ENCODE measurements around the gene MREG. TPM values are rescaled to one million over a fixed set of nuclear protein-coding genes. Genes with fewer than 3 reads are reported as not detected.
"Not testable (repeated sequence)": the region's sequence is repeated elsewhere in the genome, so short reads cannot be mapped to it uniquely, and the experiment has no call there.

Gene MREG
- total RNA-seq, 2 experiments from 2014 or later: 9.0 to 9.6 TPM

DNA sequence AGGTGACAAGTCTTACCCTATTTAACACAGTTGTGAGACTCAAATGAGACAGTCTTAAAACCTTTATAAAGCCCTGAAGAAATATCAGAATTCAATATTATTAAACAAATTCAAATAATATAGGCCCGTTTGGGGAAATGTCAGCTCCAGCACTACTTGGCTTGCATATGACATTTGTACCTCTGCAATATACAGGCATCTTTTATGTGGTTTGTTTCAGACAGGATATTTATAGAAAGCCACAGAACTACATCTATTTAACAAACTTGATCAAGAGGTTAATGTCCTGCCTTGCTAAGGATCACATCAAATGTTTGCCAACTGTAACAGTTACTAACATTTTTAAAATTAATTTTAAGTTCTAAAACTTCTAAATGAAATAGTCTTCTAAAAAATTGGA is 3.2 kb upstream of the MREG start:
- ChIA-PET POLR2A (no interaction called here), CTCF (interaction anchor here (0.7 to 2.6 kb wide), 10 partner anchors 9 to 124 kb away, joined by 3 to 14 read pairs (median 4); no protein-coding TSS in a partner anchor)
- no peaks in the 10 kb centered on the region for H3K27me3 Mint-ChIP-seq
- peaks cover 10% of the 10 kb centered on the region for H3K36me3 Mint-ChIP-seq (ENCODE audit: low read depth)
- peaks cover 60% of the 10 kb centered on the region for H3K4me1 Mint-ChIP-seq
- peak overlapping the region; percentile 6 for H3K4me3 Mint-ChIP-seq
- H3K9me3 Mint-ChIP-seq: peaks cover 7% of the 10 kb centered on the region
- peak overlapping the region; percentile 93 for H3K27ac Mint-ChIP-seq
- DNase-seq: no peak

- Mint-ChIP-seq H3K9me3 (peaks cover 7% of the 10 kb centered on the region), H3K4me3 (peak overlapping the region; percentile 6), H3K36me3 (ENCODE audit: low read depth) (peaks cover 10% of the 10 kb centered on the region), H3K4me1 (peaks cover 60% of the 10 kb centered on the region), H3K27me3 (no peaks in the 10 kb centered on the region), H3K27ac (peak overlapping the region; percentile 93)
- CTCF ChIA-PET: interaction anchor here (0.7 to 2.6 kb wide), 11 partner anchors 9 to 125 kb away, joined by 3 to 14 read pairs (median 3); no protein-coding TSS in a partner anchor
- peak; percentile 75 for DNase-seq
- POLR2A ChIA-PET: no interaction called here
Observed at GRCh38 chr2:216015722-216016464, 2.5 kb upstream of the MREG start.

- Mint-ChIP-seq H3K36me3 (ENCODE audit: low read depth) (peaks cover 10% of the 10 kb centered on the region), H3K27ac (peak overlapping the region; percentile 93), H3K9me3 (peaks cover 7% of the 10 kb centered on the region), H3K27me3 (no peaks in the 10 kb centered on the region), H3K4me1 (peaks cover 60% of the 10 kb centered on the region), H3K4me3 (no peak overlapping the region)
- CTCF ChIA-PET: interaction anchor here (0.8 to 2.6 kb wide), 4 partner anchors 8 to 16 kb away, joined by 3 to 14 read pairs (median 4); no protein-coding TSS in a partner anchor
- DNase-seq: no peak
- POLR2A ChIA-PET: no interaction called here
Observed at GRCh38 chr2:216014986-216015385, 1.6 kb upstream of the MREG start.

- H3K9me3 Mint-ChIP-seq: peaks cover 7% of the 10 kb centered on the region
- H3K4me3 Mint-ChIP-seq: peak overlapping the region; percentile 76
- peaks cover 12% of the 10 kb centered on the region for H3K36me3 Mint-ChIP-seq (ENCODE audit: low read depth)
- POLR2A ChIA-PET: no interaction called here
- peaks cover 60% of the 10 kb centered on the region for H3K4me1 Mint-ChIP-seq
- DNase-seq: no peak
- CTCF ChIA-PET: interaction anchor here (1.1 to 1.3 kb wide), 2 partner anchors 19 to 23 kb away, joined by 4 to 5 read pairs; no protein-coding TSS in a partner anchor
- no peak overlapping the region for H3K27ac Mint-ChIP-seq
- H3K27me3 Mint-ChIP-seq: no peaks in the 10 kb centered on the region
Observed at GRCh38 chr2:216014006-216014405, 655 bp upstream of the MREG start.

DNA sequence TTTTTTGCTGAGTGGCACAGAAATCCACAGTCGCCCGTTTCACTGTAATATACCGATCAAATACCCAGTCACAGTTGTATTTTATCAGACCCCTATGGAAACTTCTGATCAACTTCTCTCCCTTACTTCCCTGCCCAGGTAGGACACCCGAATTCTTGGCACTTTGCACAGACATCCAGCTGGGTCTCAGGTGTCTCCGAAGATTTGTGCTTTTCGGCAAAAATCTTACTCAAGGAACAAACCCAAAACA is 596 bp downstream of the MREG start:
- Mint-ChIP-seq H3K4me1 (peaks cover 54% of the 10 kb centered on the region), H3K9me3 (no peaks in the 10 kb centered on the region), H3K36me3 (ENCODE audit: low read depth) (peaks cover 8% of the 10 kb centered on the region), H3K4me3 (peak overlapping the region; percentile 82), H3K27ac (peak overlapping the region; percentile 79), H3K27me3 (no peaks in the 10 kb centered on the region)
- POLR2A ChIA-PET: no interaction called here
- CTCF ChIA-PET: interaction anchor here (0.6 to 1.9 kb wide), 3 partner anchors 12 to 101 kb away, joined by 3 to 5 read pairs (median 3); no protein-coding TSS in a partner anchor
- DNase-seq: no peak

DNA sequence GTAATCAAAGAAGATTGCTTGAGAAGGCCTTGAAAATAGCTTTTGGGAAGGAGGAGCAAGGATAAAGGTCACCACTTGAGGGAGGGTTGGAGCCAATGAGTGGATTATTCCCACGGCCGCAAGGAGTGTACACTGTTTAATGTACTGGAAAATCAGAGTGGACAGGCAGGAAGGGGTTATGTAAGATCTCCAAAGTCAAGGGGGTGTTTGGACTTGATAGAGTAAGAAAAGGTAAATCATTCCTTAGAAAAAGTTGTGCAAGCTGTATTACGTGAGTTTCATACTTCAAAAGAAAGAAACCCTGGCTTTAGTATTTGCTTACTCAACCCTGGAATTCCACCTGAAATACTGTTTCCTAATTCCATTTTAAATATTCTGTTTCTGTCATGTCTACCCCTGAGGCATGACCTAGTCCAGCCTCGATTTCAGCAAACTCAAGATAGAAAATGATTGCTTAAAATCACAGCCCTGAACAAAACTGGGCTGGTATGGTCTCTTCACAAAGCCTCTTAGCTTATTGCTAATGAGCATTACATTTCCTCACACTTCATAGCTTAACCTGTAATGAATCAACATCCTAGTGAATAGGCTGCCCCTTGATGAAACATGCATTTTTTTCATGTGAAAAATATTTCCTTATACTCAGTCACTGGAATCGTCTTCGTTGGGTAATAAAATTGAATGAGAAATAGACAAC is 1.1 kb downstream of the MREG start:
- ChIA-PET POLR2A (no interaction called here), CTCF (interaction anchor here (0.6 to 1.9 kb wide), 5 partner anchors 11 to 102 kb away, joined by 3 to 5 read pairs (median 3); no protein-coding TSS in a partner anchor)
- H3K27me3 Mint-ChIP-seq: no peaks in the 10 kb centered on the region
- peaks cover 8% of the 10 kb centered on the region for H3K36me3 Mint-ChIP-seq (ENCODE audit: low read depth)
- DNase-seq: no peak
- no peaks in the 10 kb centered on the region for H3K9me3 Mint-ChIP-seq
- peaks cover 50% of the 10 kb centered on the region for H3K4me1 Mint-ChIP-seq
- peak overlapping the region; percentile 82 for H3K4me3 Mint-ChIP-seq
- peak overlapping the region; percentile 79 for H3K27ac Mint-ChIP-seq

DNA sequence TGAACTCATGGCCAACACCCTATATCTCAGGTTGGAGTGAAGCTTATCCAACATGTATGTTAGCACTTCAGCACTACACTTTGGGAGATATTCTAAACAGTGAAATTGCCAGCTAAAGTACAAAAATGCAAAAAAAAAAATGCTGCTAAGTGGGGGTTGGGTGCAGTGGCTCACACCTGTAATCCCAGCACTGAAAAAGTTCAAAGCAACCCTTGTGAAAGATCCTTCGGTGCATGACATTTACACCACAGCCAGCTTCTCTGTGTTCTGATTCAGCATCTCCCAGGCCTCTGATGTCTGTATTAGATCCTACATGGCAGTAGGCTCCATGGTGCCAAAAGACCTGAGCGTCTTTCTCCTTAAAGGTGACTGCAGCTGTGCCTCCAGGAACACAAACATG is 4.1 kb downstream of the MREG start:
- H3K27ac Mint-ChIP-seq; H3K36me3 Mint-ChIP-seq (ENCODE audit: low read depth); POLR2A ChIA-PET; H3K9me3 Mint-ChIP-seq; DNase-seq; H3K27me3 Mint-ChIP-seq; H3K4me3 Mint-ChIP-seq: not testable (repeated sequence)
- H3K4me1 Mint-ChIP-seq: peaks cover 49% of the 10 kb centered on the region
- CTCF ChIA-PET: interaction anchor here (0.7 kb wide), 1 partner anchor 20 kb away, joined by 3 read pairs; no protein-coding TSS in a partner anchor

DNA sequence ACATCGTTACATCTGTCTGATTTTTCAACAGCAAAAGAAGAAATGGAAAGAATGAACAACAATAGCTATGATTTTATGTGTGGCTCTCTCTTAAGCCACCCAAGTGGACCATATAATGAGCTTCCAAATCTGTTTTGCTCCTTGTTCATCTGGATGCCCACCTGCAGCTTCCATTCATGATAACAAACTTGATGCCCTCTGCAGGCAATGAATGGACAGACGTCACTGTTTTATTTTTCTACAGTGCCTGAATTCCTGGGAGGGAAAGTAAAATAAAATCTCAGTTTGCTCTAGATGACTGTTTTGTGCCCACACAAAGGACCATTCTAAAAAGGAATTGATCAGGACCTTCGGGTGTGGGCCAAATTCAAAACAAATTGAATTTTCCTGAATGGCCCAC is 5.0 kb downstream of the MREG start:
- Mint-ChIP-seq H3K4me1 (peaks cover 52% of the 10 kb centered on the region), H3K9me3 (no peaks in the 10 kb centered on the region), H3K4me3 (no peak overlapping the region), H3K27me3 (no peaks in the 10 kb centered on the region), H3K36me3 (ENCODE audit: low read depth) (peaks cover 7% of the 10 kb centered on the region), H3K27ac (no peak overlapping the region)
- CTCF ChIA-PET: interaction anchor here (0.8 to 2.3 kb wide), 2 partner anchors 8 to 9 kb away, joined by 3 to 6 read pairs; no protein-coding TSS in a partner anchor
- POLR2A ChIA-PET: no interaction called here
- DNase-seq: no peak

DNA sequence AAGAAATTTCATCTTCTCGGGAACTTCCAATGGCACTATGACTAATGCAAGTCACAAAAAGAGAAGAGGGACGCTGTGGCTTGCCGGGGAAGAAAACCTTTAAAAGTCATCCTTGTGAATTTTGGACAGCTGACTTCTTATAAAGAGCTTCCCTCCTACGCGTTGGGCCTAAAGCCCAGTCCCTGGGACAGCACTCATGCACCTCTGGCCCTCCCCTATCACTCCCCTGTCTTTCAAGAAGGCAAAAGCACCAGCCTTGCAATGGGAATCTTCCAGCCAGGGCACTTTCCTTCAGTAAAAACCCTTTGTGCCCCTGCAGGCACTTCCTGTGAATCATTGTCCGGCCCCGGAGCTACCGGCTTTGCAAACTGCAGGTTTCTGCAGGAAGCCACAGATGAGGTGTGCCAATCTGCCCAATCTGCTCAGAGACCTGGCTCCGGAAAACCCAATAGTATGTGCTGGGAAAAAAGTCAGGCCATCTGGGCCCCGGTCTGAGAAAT is 7.1 kb downstream of the MREG start:
- H3K27me3 Mint-ChIP-seq: no peaks in the 10 kb centered on the region
- peak; percentile 43 for DNase-seq
- peaks cover 53% of the 10 kb centered on the region for H3K4me1 Mint-ChIP-seq
- ChIA-PET POLR2A (no interaction called here), CTCF (interaction anchor here (1.0 to 2.3 kb wide), 4 partner anchors 8 to 15 kb away, joined by 3 to 9 read pairs (median 4); no protein-coding TSS in a partner anchor)
- H3K27ac Mint-ChIP-seq: peak overlapping the region; percentile 77
- no peaks in the 10 kb centered on the region for H3K9me3 Mint-ChIP-seq
- H3K36me3 Mint-ChIP-seq (ENCODE audit: low read depth): peaks cover 7% of the 10 kb centered on the region
- peak overlapping the region; percentile 23 for H3K4me3 Mint-ChIP-seq

GRCh38 chr2:216004697-216005283 is 8.6 kb downstream of the MREG start:
- ChIA-PET POLR2A (no interaction called here), CTCF (interaction anchor here (1.0 to 1.8 kb wide), 2 partner anchors 13 to 17 kb away, joined by 3 to 9 read pairs; no protein-coding TSS in a partner anchor)
- DNase-seq: no peak
- peaks cover 51% of the 10 kb centered on the region for H3K4me1 Mint-ChIP-seq
- H3K27me3 Mint-ChIP-seq: no peaks in the 10 kb centered on the region
- H3K4me3 Mint-ChIP-seq: no peak overlapping the region
- peak overlapping the region; percentile 60 for H3K27ac Mint-ChIP-seq
- no peaks in the 10 kb centered on the region for H3K9me3 Mint-ChIP-seq
- H3K36me3 Mint-ChIP-seq (ENCODE audit: low read depth): peaks cover 5% of the 10 kb centered on the region

- Mint-ChIP-seq H3K9me3 (no peaks in the 10 kb centered on the region), H3K4me1 (peaks cover 50% of the 10 kb centered on the region), H3K4me3 (no peak overlapping the region), H3K27ac (peak overlapping the region; percentile 37), H3K36me3 (ENCODE audit: low read depth) (peaks cover 4% of the 10 kb centered on the region), H3K27me3 (no peaks in the 10 kb centered on the region)
- ChIA-PET POLR2A (no interaction called here), CTCF (interaction anchor here (1.0 kb wide), 1 partner anchor 13 kb away, joined by 3 read pairs; no protein-coding TSS in a partner anchor)
- no peak for DNase-seq
Observed at GRCh38 chr2:216003876-216004696, 9.3 kb downstream of the MREG start.

DNA sequence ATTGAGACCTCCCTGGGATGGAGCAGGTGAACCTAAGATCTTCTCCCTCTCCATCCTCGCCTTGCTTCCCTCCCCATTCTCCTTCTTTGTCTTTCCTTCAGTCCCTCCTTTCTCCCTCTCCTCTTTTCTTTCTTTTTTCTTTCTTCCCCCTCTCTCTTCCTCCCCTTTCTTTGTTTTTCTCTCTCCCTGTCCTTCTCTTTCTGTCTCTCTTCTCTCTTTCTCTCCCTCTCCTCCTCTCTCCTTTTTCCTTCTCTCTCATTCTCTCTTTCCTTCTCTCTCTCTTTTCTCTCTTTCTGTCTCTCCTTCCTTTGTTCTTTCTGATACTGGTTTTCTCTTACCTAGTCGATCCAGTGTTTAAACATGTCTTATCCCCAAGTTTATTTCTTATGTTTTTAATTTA is 10.7 kb downstream of the MREG start:
- no peaks in the 10 kb centered on the region for H3K27me3 Mint-ChIP-seq
- peak overlapping the region; percentile 68 for H3K27ac Mint-ChIP-seq
- ChIA-PET POLR2A (no interaction called here), CTCF (no interaction called here)
- peaks cover 49% of the 10 kb centered on the region for H3K4me1 Mint-ChIP-seq
- peaks cover 6% of the 10 kb centered on the region for H3K36me3 Mint-ChIP-seq (ENCODE audit: low read depth)
- no peak for DNase-seq
- H3K9me3 Mint-ChIP-seq: no peaks in the 10 kb centered on the region
- H3K4me3 Mint-ChIP-seq: no peak overlapping the region

Measured in activated CD4-positive, alpha-beta T cell treated with anti-CD3 and anti-CD28 coated beads, Interleukin-2, amount 10 ng/mL, durations not matched to agents 7 days and 5 days (primary cell).